Subcutaneous adipose tissue (tissue), 4 donors: Measurements from ENCODE around the gene MTNR1A. TPM values are rescaled to one million over a fixed set of nuclear protein-coding genes. Genes with fewer than 3 reads are reported as not detected.

Source experiments
- CTCF ChIP-seq: fragments of 450-650 bp; IDR thresholded peaks from one replicate; pipeline ENCODE4 v1.5.1; 2016; ENCODE audit warnings: low read depth, mild to moderate bottlenecking, control low read depth, antibody characterized with exemption, moderate library complexity
- total RNA-seq, 4 donors: library from RNA; depleted of rRNA; stranded (reverse); fragments of >200 nt; gene quantifications; one replicate each; pipeline ENCODE4 v1.1.0, GENCODE V29; 2016

MTNR1A gene
- total RNA-seq, 4 donors from 2014 or later = not detected

GRCh38 chr4:186593587-186593973, 38.2 kb upstream of the MTNR1A start:
- TF ChIP-seq CTCF = no peak

- no peak for TF ChIP-seq CTCF
Observed at GRCh38 chr4:186592966-186593586, 37.7 kb upstream of the MTNR1A start.

GRCh38 chr4:186592445-186592844, 37.1 kb upstream of the MTNR1A start:
- TF ChIP-seq CTCF = no peak

- no peak for TF ChIP-seq CTCF
Observed at GRCh38 chr4:186591651-186592050, 36.3 kb upstream of the MTNR1A start.

GRCh38 chr4:186588503-186588902, 33.1 kb upstream of the MTNR1A start:
- TF ChIP-seq CTCF = no peak

- TF ChIP-seq CTCF = no peak
Observed at GRCh38 chr4:186587416-186588018, 32.1 kb upstream of the MTNR1A start.

GRCh38 chr4:186586205-186586604, 30.8 kb upstream of the MTNR1A start:
- no peak for TF ChIP-seq CTCF
